Measurements from ENCODE around the gene ZDHHC8.

The ZDHHC8 gene

GRCh38 chr22:20177217-20177911, 45.8 kb downstream of the ZDHHC8 start:
- in situ Hi-C loops (cut with MboI; ENCODE audit: low sequenced_read_pairs), result no loop called here

GRCh38 chr22:20178075-20178914, 46.7 kb downstream of the ZDHHC8 start:
- in situ Hi-C loops (cut with MboI; ENCODE audit: low sequenced_read_pairs), result no loop called here

GRCh38 chr22:20178915-20179227, 47.3 kb downstream of the ZDHHC8 start:
- in situ Hi-C loops (cut with MboI; ENCODE audit: low sequenced_read_pairs), result no loop called here

GRCh38 chr22:20179455-20180244, 48.0 kb downstream of the ZDHHC8 start:
- in situ Hi-C loops (cut with MboI; ENCODE audit: low sequenced_read_pairs), result no loop called here

- in situ Hi-C loops (cut with MboI; ENCODE audit: low sequenced_read_pairs), result no loop called here
Measured at GRCh38 chr22:20180245-20180630, 48.6 kb downstream of the ZDHHC8 start.

- in situ Hi-C loops (cut with MboI; ENCODE audit: low sequenced_read_pairs), result no loop called here
Measured at GRCh38 chr22:20180640-20181039, 49.0 kb downstream of the ZDHHC8 start.

GRCh38 chr22:20181194-20181883, 49.7 kb downstream of the ZDHHC8 start:
- in situ Hi-C loops (cut with MboI; ENCODE audit: low sequenced_read_pairs), result no loop called here

GRCh38 chr22:20181884-20182236, 50.3 kb downstream of the ZDHHC8 start:
- in situ Hi-C loops (cut with MboI; ENCODE audit: low sequenced_read_pairs), result no loop called here

- in situ Hi-C loops (cut with MboI; ENCODE audit: low sequenced_read_pairs), result no loop called here
Measured at GRCh38 chr22:20182365-20182764, 50.8 kb downstream of the ZDHHC8 start.

- in situ Hi-C loops (cut with MboI; ENCODE audit: low sequenced_read_pairs), result no loop called here
Measured at GRCh38 chr22:20183101-20183500, 51.5 kb downstream of the ZDHHC8 start.

- in situ Hi-C loops (cut with MboI; ENCODE audit: low sequenced_read_pairs), result no loop called here
Measured at GRCh38 chr22:20183823-20184222, 52.2 kb downstream of the ZDHHC8 start.

- in situ Hi-C loops (cut with MboI; ENCODE audit: low sequenced_read_pairs), result no loop called here
Measured at GRCh38 chr22:20184501-20185165, 53.0 kb downstream of the ZDHHC8 start.

GRCh38 chr22:20185750-20186149, 54.1 kb downstream of the ZDHHC8 start:
- in situ Hi-C loops (cut with MboI; ENCODE audit: low sequenced_read_pairs), result no loop called here

- in situ Hi-C loops (cut with MboI; ENCODE audit: low sequenced_read_pairs), result no loop called here
Measured at GRCh38 chr22:20186183-20186870, 54.7 kb downstream of the ZDHHC8 start.

GRCh38 chr22:20186871-20187546, 55.4 kb downstream of the ZDHHC8 start:
- in situ Hi-C loops (cut with MboI; ENCODE audit: low sequenced_read_pairs), result no loop called here

GRCh38 chr22:20187777-20188566, 56.4 kb downstream of the ZDHHC8 start:
- in situ Hi-C loops (cut with MboI; ENCODE audit: low sequenced_read_pairs), result no loop called here

- in situ Hi-C loops (cut with MboI; ENCODE audit: low sequenced_read_pairs), result no loop called here
Measured at GRCh38 chr22:20188567-20188877, 56.9 kb downstream of the ZDHHC8 start.

GRCh38 chr22:20191000-20191515, 59.5 kb downstream of the ZDHHC8 start:
- in situ Hi-C loops (cut with MboI; ENCODE audit: low sequenced_read_pairs), result no loop called here

GRCh38 chr22:20191803-20192202, 60.2 kb downstream of the ZDHHC8 start:
- in situ Hi-C loops (cut with MboI; ENCODE audit: low sequenced_read_pairs), result no loop called here
